ENCODE measurements around the gene MGST3.

The MGST3 gene

GRCh38 chr1:165703648-165704047 lies 72.6 kb downstream of the MGST3 start:
- Histone ChIP-seq H3K9me3 (ENCODE audit: control insufficient read depth in 1 of 2, low read length in 2 of 2) (no peaks in the 10 kb centered on the region), H3K36me3 (ENCODE audit: control insufficient read depth in 1 of 2, insufficient read depth in 2 of 2, low read length in 2 of 2) (no peaks in the 10 kb centered on the region), H3K4me3 (ENCODE audit: low read depth in 1 of 2, low read length in 2 of 2) (no peak overlapping the region), H3K27me3 (ENCODE audit: low read depth, low read length) (no peaks in the 10 kb centered on the region), H3K27ac (ENCODE audit: low read length) (no peak overlapping the region), H3K4me1 (ENCODE audit: control insufficient read depth in 1 of 2, insufficient read depth in 2 of 2, low read length in 2 of 2) (no peaks in the 10 kb centered on the region)
